Left ventricle myocardium inferior (tissue), 1 donor: ENCODE measurements around the gene TUB. TPM values are rescaled to one million over a fixed set of nuclear protein-coding genes. Genes with fewer than 3 reads are reported as not detected.
A peak's percentile ranks its signal among the peaks of the same experiment; 100 is the strongest.

Experiments
- DNase-seq: peaks from one replicate; pipeline ENCODE4 v3.0.0-alpha.2; 2020
- H3K27ac ChIP-seq: fragments of 200-600 bp; replicated peaks from 2 replicates; pipeline ENCODE4 v1.8.0; 2021
- H3K27me3 ChIP-seq: fragments of 200-600 bp; 2 replicates; pipeline ENCODE4 v1.8.0; 2021; ENCODE audit warnings: low read depth
- H3K36me3 ChIP-seq: fragments of 200-600 bp; 2 replicates; pipeline ENCODE4 v1.8.0; 2021
- H3K4me1 ChIP-seq: fragments of 200-600 bp; 2 replicates; pipeline ENCODE4 v1.8.0; 2021
- H3K4me3 ChIP-seq: fragments of 200-600 bp; 2 replicates; pipeline ENCODE4 v1.8.0; 2021; ENCODE audit warnings: mild to moderate bottlenecking, moderate library complexity
- H3K9me3 ChIP-seq: fragments of 200-600 bp; replicated peaks from 2 replicates; pipeline ENCODE4 v1.8.0; 2021
- intact Hi-C: fragments of 100-400 bp; cut with micrococcal nuclease; formaldehyde crosslinking; loops from one replicate; pipeline ENCODE4 v1.11.0; 2022
- total RNA-seq: library from RNA; stranded (reverse); fragmentation: NEBNext Ultra II Directional; extraction: Animal tissue kit (Norgen Biotek cat#: 25700); gene quantifications from one replicate; pipeline ENCODE4 v1.2.1, GENCODE V29; 2021
- TF ChIP-seq, protein P1 (sequence below): fragments of 200-600 bp; IDR thresholded peaks from 2 replicates; pipeline ENCODE4 v1.8.0; 2021; ENCODE audit warnings: antibody characterized with exemption, mild to moderate bottlenecking, borderline replicate concordance
- donor health status: DM: no; HTN: yes; CAD: no; lungs with severe emphysema.

The TUB gene
- total RNA-seq, 1 donor from 2014 or later = 22.8 TPM

DNA sequence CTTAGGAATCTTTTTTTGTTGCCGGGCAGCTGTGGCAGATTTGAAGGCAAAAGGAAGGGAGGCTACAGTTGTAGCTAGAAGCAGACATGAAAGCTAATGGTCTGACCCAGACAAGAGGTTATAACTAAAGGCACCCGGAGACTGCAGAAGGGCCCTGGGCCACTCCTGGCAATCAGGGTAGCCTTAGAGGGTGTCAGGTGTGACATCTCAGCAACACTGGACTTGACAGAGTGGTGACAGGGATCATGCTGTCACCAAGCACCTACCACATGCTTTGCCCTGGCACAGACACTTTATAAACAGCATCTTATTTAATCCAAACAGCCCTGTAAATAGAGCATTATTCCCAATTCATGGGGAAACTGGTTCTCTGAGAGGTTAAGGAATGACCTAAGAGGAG is 25.7 kb downstream of the TUB start:
- H3K27me3 ChIP-seq = no peaks in the 10 kb centered on the region
- intact Hi-C loops = no loop called here
- H3K27ac ChIP-seq = peak overlapping the region; percentile 57
- TF ChIP-seq, protein P1, sequence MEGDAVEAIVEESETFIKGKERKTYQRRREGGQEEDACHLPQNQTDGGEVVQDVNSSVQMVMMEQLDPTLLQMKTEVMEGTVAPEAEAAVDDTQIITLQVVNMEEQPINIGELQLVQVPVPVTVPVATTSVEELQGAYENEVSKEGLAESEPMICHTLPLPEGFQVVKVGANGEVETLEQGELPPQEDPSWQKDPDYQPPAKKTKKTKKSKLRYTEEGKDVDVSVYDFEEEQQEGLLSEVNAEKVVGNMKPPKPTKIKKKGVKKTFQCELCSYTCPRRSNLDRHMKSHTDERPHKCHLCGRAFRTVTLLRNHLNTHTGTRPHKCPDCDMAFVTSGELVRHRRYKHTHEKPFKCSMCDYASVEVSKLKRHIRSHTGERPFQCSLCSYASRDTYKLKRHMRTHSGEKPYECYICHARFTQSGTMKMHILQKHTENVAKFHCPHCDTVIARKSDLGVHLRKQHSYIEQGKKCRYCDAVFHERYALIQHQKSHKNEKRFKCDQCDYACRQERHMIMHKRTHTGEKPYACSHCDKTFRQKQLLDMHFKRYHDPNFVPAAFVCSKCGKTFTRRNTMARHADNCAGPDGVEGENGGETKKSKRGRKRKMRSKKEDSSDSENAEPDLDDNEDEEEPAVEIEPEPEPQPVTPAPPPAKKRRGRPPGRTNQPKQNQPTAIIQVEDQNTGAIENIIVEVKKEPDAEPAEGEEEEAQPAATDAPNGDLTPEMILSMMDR = no peak
- H3K4me3 ChIP-seq = no peak overlapping the region
- DNase-seq = peak; percentile 54
- H3K9me3 ChIP-seq = no peaks in the 10 kb centered on the region
- H3K36me3 ChIP-seq = peaks cover 15% of the 10 kb centered on the region
- peaks cover 46% of the 10 kb centered on the region for H3K4me1 ChIP-seq

DNA sequence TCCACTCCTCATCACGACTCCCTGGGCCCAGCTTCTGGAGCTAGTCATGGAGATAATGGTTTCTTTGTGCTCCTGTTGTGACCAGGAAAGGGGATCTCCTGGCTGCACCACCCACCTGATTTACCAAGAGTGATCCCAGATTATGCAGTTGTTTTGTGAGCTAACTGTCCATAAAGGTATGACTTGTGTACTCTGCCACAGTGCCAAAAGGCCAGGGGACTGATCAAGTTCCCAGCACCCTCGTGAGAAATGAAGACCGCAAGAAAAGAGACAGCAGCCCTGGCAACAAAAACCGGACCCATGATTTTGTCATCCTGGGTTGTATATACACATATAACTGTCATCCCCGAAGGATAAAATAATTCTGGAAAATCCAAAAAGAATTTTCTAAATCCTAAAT is 26.6 kb downstream of the TUB start:
- Histone ChIP-seq H3K27ac (no peak overlapping the region), H3K27me3 (no peaks in the 10 kb centered on the region), H3K4me1 (peaks cover 46% of the 10 kb centered on the region), H3K4me3 (no peak overlapping the region), H3K36me3 (peaks cover 6% of the 10 kb centered on the region), H3K9me3 (no peaks in the 10 kb centered on the region)
- intact Hi-C loops = no loop called here
- DNase-seq = no peak
- TF ChIP-seq, protein P1 = no peak

DNA sequence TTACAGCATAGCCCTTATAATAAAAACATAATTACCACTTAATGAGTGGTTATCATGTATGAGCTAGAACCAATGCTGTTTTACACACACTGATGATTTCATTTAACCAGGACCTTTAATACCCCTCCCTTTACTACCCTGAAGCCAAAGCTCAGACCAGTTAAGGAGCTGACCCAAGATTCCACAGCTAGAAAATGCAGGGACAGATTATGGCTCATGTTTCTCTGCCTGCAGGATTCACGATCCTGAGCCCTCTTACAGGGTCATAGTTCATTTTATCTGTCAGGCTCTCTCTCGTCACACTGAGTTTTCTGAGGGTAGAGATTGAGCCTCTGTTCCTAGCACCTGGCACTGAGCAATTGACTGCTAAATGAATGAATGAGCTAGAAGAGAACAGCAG is 27.4 kb downstream of the TUB start:
- Histone ChIP-seq H3K4me3 (no peak overlapping the region), H3K4me1 (peaks cover 53% of the 10 kb centered on the region), H3K9me3 (no peaks in the 10 kb centered on the region), H3K27me3 (no peaks in the 10 kb centered on the region), H3K27ac (no peak overlapping the region), H3K36me3 (peaks cover 6% of the 10 kb centered on the region)
- DNase-seq = no peak
- intact Hi-C loops = no loop called here
- TF ChIP-seq, protein P1 = no peak

DNA sequence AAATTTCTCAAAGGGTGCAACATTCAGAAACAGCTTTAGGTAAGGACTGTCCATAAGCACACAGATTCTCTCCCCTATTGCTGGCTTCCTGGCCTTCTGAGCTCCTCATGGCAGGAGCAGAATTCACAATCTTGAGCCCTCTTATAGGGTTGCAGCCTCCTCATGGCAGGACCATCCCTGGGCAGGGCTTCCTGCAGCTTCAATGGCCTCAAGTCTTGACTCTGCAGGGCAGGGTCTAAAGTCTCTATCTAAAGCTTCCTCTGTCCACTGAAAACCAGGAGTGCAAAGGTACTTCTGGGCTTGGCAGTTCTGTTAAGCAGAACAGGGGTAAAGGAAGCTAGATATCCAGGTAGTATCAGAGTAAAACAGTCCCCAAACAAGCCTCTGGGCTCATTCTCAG is 28.7 kb downstream of the TUB start:
- Histone ChIP-seq H3K36me3 (no peaks in the 10 kb centered on the region), H3K9me3 (peaks cover 8% of the 10 kb centered on the region), H3K27me3 (no peaks in the 10 kb centered on the region), H3K27ac (no peak overlapping the region), H3K4me1 (peaks cover 50% of the 10 kb centered on the region), H3K4me3 (no peak overlapping the region)
- no peak for DNase-seq
- TF ChIP-seq, protein P1 = no peak
- intact Hi-C loops = no loop called here

DNA sequence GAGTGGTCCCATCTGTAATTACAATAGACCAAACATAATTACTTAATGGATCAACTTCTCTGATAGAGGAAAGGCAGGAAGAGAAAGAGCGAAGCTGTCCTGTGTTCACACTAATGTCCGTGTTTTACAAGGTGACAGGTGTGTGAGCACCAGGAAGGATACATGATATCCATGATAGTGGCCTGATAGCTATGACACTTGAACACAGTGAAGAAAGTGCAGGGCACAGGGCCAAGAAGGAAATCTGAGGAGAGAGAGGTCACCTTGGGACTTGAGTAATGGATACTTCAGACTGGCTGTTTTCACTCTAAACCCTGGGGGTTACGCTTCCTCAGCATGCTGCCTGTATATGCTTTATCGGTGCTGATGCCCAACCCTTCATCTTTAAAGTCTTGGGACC is 29.4 kb downstream of the TUB start:
- intact Hi-C loops = no loop called here
- no peak overlapping the region for H3K4me3 ChIP-seq
- peaks cover 15% of the 10 kb centered on the region for H3K9me3 ChIP-seq
- no peak for DNase-seq
- no peak overlapping the region for H3K27ac ChIP-seq
- H3K27me3 ChIP-seq = no peaks in the 10 kb centered on the region
- TF ChIP-seq, protein P1 = no peak
- H3K4me1 ChIP-seq = peaks cover 43% of the 10 kb centered on the region
- H3K36me3 ChIP-seq = no peaks in the 10 kb centered on the region

DNA sequence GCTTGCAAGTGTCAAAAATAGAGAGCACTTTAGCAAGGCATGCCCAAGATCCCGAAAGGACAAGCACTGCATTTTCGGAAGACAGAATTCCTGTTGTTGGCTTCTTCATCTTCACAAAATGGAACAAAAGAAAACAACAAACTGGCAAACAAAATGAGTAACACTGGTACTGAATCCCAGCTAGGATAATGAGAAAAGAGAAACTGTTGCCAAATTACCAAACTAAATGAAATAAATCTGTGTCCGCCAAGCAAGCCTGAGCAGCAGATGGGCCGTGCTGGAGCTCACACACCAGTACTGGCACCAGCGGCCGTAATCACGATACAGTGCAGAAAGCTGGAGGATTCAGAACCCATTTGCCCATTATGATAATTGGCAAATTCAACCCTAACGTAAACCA is 30.6 kb downstream of the TUB start:
- no peak overlapping the region for H3K4me3 ChIP-seq

More for the DNA sequence above, 30.6 kb downstream of the TUB start:
- no peaks in the 10 kb centered on the region for H3K36me3 ChIP-seq
- TF ChIP-seq, protein P1 = no peak
- no peak overlapping the region for H3K27ac ChIP-seq
- peaks cover 30% of the 10 kb centered on the region for H3K4me1 ChIP-seq
- intact Hi-C loops = no loop called here
- DNase-seq = no peak
- H3K9me3 ChIP-seq = peaks cover 27% of the 10 kb centered on the region
- no peaks in the 10 kb centered on the region for H3K27me3 ChIP-seq
